Psoas muscle (tissue), 8 donors: ENCODE results near the gene MAPK13. TPM values are rescaled to one million over a fixed set of nuclear protein-coding genes. Genes with fewer than 3 reads are reported as not detected.
"Not testable (repeated sequence)": the region's sequence is repeated elsewhere in the genome, so short reads cannot be mapped to it uniquely, and the experiment has no call there.

Experiments used
- ATAC-seq, 4 donors: fragments of 200-7000 bp; cut with Tn5 transposase; one replicate each; pipeline ENCODE4 v1.9.1; 2020; ENCODE audit warnings: moderate library complexity in 3 of 4, mild to moderate bottlenecking in 2 of 4
- DNase-seq, 2 donors: peaks; one replicate each; pipeline ENCODE4 v3.0.0-alpha.2; 2020
- H3K27ac ChIP-seq: fragments of 200-600 bp; one replicate; pipeline ENCODE4 v1.8.0; 2022
- H3K27me3 ChIP-seq, 3 donors: fragments of 200-600 bp in 1 of 3; one replicate each; pipeline versions ENCODE4 v1.6.1 to v1.8.0; 2013 to 2022; ENCODE audit warnings: low read length in 2 of 3, mild to moderate bottlenecking in 2 of 3, moderate library complexity in 1 of 3; ENCODE audit not compliant: insufficient read depth in 3 of 3
- H3K36me3 ChIP-seq, 2 donors: fragments of 200-600 bp in 1 of 2; one replicate each; pipeline versions ENCODE4 v1.6.1 to v1.8.0; 2013 to 2022; ENCODE audit warnings: low read depth in 1 of 2, mild to moderate bottlenecking in 1 of 2, moderate library complexity in 1 of 2; ENCODE audit not compliant: insufficient read depth in 1 of 2
- H3K4me1 ChIP-seq: fragments of 200-600 bp; one replicate; pipeline ENCODE4 v1.8.0; 2022
- H3K4me3 ChIP-seq: fragments of 200-600 bp; one replicate; pipeline ENCODE4 v1.8.0; 2022; ENCODE audit warnings: mild to moderate bottlenecking
- H3K9me3 ChIP-seq: fragments of 200-600 bp; one replicate; pipeline ENCODE4 v1.8.0; 2022
- CTCF ChIP-seq: fragments of 200-600 bp; IDR thresholded peaks from one replicate; pipeline ENCODE4 v1.8.0; 2022; ENCODE audit warnings: antibody characterized with exemption
- WGBS, 3 donors: extraction: QIAGEN DNeasy Blood & Tissue Kit; methylation state at CpG; one replicate each; pipeline versions ENCODE4 v1.1.6 to v1.1.7; 2013; 5-methylcytosine and 5-hydroxymethylcytosine counted together
- intact Hi-C, 2 donors: fragments of 100-400 bp; cut with DNase I; formaldehyde crosslinking; loops; one replicate each; pipeline versions ENCODE4 v1.11.0 to v1.14.2; 2022
- long read RNA-seq, 2 donors: library from polyadenylated mRNA; unstranded; transcript quantifications; one replicate each; pipeline ENCODE4 v2.0.0, GENCODE V29; 2021
- polyA plus RNA-seq, 3 donors: library from polyadenylated mRNA; stranded (reverse); fragments of 200-250 nt; gene quantifications; one replicate each; pipeline ENCODE4 v1.2.3, GENCODE V29; 2013
- total RNA-seq, 4 donors: library from RNA; stranded (reverse); fragmentation: NEBNext Ultra II Directional in 2 of 4; extraction: Animal tissue kit (Norgen Biotek cat#: 25700) in 2 of 4; gene quantifications; one replicate each; pipeline versions ENCODE4 v1.2.1 to v1.2.4, GENCODE V29; 2021 to 2023
- donor health status: healthy with polysubstance abuse.
- donor health status: DM: no; HTN: no; CAD: no; lungs with moderate emphysema.
- donor health status: Bipolar disorder and iron deficiency.
- donor health status: healthy.
- donor health status: DM: yes; HTN: yes; CAD: no.
- donor health status: DM: no; HTN: no; CAD: no.
- donor health status: DM: no; HTN: no; CAD: no.
- donor health status: DM: yes; HTN: yes; CAD: no.

The MAPK13 gene
- total RNA-seq, result 1 to 10 TPM in 3 of 4 donors, under 1 TPM in 1; 0.92 to 2.8 (median 1.6) TPM
- polyA plus RNA-seq, result 1 to 10 TPM in 1 of 3 donors, under 1 TPM in 2; 0.49 to 4.0 (median 0.52) TPM
- long read RNA-seq, donor 1, partial matches to known transcripts, result 0 of 3 reads
- long read RNA-seq, donor 1, other reads (novel, unspliced or antisense), result 0 of 3 reads
- long read RNA-seq, donor 2, partial matches to known transcripts, result 0 of 4 reads
- long read RNA-seq, donor 2, other reads (novel, unspliced or antisense), result 0 of 4 reads

- Histone ChIP-seq H3K4me3 (peak within 1 kb of the TSS; percentile 62), H3K27ac (no peak within 1 kb of the TSS), H3K36me3 (no peaks in the 10 kb centered on the region), H3K4me1 (no peaks in the 10 kb centered on the region), H3K27me3 (peaks cover 0 to 22% (median 4%) of the 10 kb centered on the region in 3 donors), H3K9me3 (no peaks in the 10 kb centered on the region)
- ATAC-seq (no peak), DNase-seq (no peak)
- 4 to 7% (median 6%) methylated on average over 36 to 59 of the region's 59 CpGs for WGBS, 3 donors
- intact Hi-C loops, result loop anchor here in 1 of 2 donors (10.0 kb wide), 1 partner anchor 235 kb away; no protein-coding TSS in a partner anchor
- no peak for TF ChIP-seq CTCF
Observed at GRCh38 chr6:36129941-36130666, at the start of gene MAPK13. Gene MAPK13, plus strand, starts transcription at chr6:36130513. Its CDS starts 70 bp downstream, at chr6:36130583.

DNA sequence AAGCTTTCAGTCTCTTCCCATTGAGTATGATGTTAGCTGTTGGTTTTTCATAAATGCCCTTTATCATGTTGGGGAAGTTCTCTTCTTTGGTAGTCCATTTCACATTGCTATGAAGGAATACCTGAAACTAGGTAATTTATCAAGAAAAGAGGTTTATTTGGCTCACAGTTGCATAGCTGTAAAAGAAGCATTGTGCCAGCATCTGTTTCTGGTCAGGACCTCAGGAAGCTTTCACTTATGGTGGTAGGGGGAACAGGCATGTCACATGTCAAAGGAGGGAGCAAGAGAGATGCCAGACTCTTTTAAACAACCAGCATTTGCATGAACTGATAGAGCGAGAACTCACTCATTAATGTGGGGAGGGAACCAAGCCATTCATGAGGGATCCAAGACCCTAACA, 48.0 kb upstream of the MAPK13 start:
- H3K27ac ChIP-seq, result no peak overlapping the region
- H3K27me3 ChIP-seq, result no peaks in the 10 kb centered on the region
- peaks cover 6% of the 10 kb centered on the region for H3K9me3 ChIP-seq
- H3K36me3 ChIP-seq, result peaks cover 6 to 86% of the 10 kb centered on the region in 2 donors
- ATAC-seq (no peak), DNase-seq (no peak)
- no peak for TF ChIP-seq CTCF
- no peaks in the 10 kb centered on the region for H3K4me1 ChIP-seq
- WGBS, 3 donors, result 95 to 100% (median 96%) methylated on average over 1 of the region's 1 CpG
- no peak overlapping the region for H3K4me3 ChIP-seq
- intact Hi-C loops, result no loop called here

GRCh38 chr6:36083446-36083845, 46.9 kb upstream of the MAPK13 start:
- DNase-seq (no peak), ATAC-seq (no peak)
- TF ChIP-seq CTCF, result no peak
- Histone ChIP-seq H3K4me3 (no peak overlapping the region), H3K27ac (no peak overlapping the region), H3K27me3 (no peaks in the 10 kb centered on the region), H3K36me3 (peaks cover 6 to 75% of the 10 kb centered on the region in 2 donors), H3K4me1 (no peaks in the 10 kb centered on the region), H3K9me3 (peaks cover 6% of the 10 kb centered on the region)
- intact Hi-C loops, result no loop called here
- 78 to 91% (median 82%) methylated on average over 3 of the region's 3 CpGs for WGBS, 3 donors

DNA sequence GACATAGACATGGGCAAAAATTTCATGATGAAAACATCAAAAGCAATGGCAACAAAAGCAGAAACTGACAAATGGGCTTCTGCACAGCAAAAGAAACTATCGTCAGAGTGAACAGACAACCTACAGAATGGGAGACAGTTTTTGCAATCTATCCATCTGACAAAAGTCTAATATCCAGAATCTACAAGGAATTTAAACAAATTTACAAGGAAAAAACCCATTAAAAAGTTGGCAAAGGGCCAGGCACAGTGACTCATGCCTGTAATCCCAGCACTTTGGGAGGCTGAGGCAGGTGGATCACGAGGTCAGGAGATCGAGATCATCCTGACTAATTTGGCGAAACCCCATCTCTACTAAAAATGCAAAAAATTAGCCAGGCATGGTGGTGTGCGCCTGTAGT, 42.1 kb upstream of the MAPK13 start:
- H3K27ac ChIP-seq, H3K4me1 ChIP-seq, intact Hi-C loops, ATAC-seq, DNase-seq, H3K4me3 ChIP-seq, H3K9me3 ChIP-seq, H3K27me3 ChIP-seq: not testable (repeated sequence)
- peaks cover 0 to 52% of the 10 kb centered on the region in 2 donors for H3K36me3 ChIP-seq
- 83 to 93% (median 90%) methylated on average over 5 of the region's 5 CpGs for WGBS, 3 donors

GRCh38 chr6:36089048-36089447, 41.3 kb upstream of the MAPK13 start:
- DNase-seq (no peak), ATAC-seq (no peak)
- 97 to 99% (median 98%) methylated on average over 5 of the region's 5 CpGs for WGBS, 3 donors
- Histone ChIP-seq H3K27ac (no peak overlapping the region), H3K9me3 (no peaks in the 10 kb centered on the region), H3K4me1 (no peaks in the 10 kb centered on the region), H3K4me3 (no peak overlapping the region), H3K36me3 (peaks cover 0 to 44% of the 10 kb centered on the region in 2 donors), H3K27me3 (no peaks in the 10 kb centered on the region)
- intact Hi-C loops, result no loop called here
- no peak for TF ChIP-seq CTCF
